NCI-H1436 treated with DMSO at 0.1 percent for 48 hours (cell line): ENCODE data around the gene PHACTR1.
"Not testable (repeated sequence)": the region's sequence is repeated elsewhere in the genome, so short reads cannot be mapped to it uniquely, and the experiment has no call there.

Experiments
- DNase-seq: peaks from one replicate; lab custom pipeline; 2025; lab: John Stamatoyannopoulos, UW

The PHACTR1 gene

GRCh38 chr6:13113981-13114593 lies 397.5 kb downstream of the PHACTR1 start:
- no peak for DNase-seq

GRCh38 chr6:13116155-13116554 lies 399.6 kb downstream of the PHACTR1 start:
- no peak for DNase-seq

- DNase-seq = no peak
These were observed 401.0 kb downstream of the PHACTR1 start for GRCh38 chr6:13117570-13117969.

- no peak for DNase-seq
These were observed 403.0 kb downstream of the PHACTR1 start for GRCh38 chr6:13119549-13119948.

- no peak for DNase-seq
These were observed 404.2 kb downstream of the PHACTR1 start for GRCh38 chr6:13120483-13121482.

- no peak for DNase-seq
These were observed 407.6 kb downstream of the PHACTR1 start for GRCh38 chr6:13124131-13124530.

GRCh38 chr6:13125841-13126240 lies 409.3 kb downstream of the PHACTR1 start:
- no peak for DNase-seq

- DNase-seq = no peak
These were observed 415.5 kb downstream of the PHACTR1 start for GRCh38 chr6:13131935-13132661.

GRCh38 chr6:13133894-13134293 lies 417.3 kb downstream of the PHACTR1 start:
- not testable (repeated sequence) for DNase-seq

- no peak for DNase-seq
These were observed 418.6 kb downstream of the PHACTR1 start for GRCh38 chr6:13135152-13135551.

GRCh38 chr6:13139119-13139518 lies 422.6 kb downstream of the PHACTR1 start:
- DNase-seq = no peak

GRCh38 chr6:13140980-13141379 lies 424.4 kb downstream of the PHACTR1 start:
- DNase-seq = no peak

GRCh38 chr6:13141387-13141786 lies 424.8 kb downstream of the PHACTR1 start:
- DNase-seq = no peak

- DNase-seq = no peak
These were observed 426.0 kb downstream of the PHACTR1 start for GRCh38 chr6:13142611-13143010.

GRCh38 chr6:13146442-13146841 lies 429.9 kb downstream of the PHACTR1 start:
- peak; percentile 24 for DNase-seq

- DNase-seq = no peak
These were observed 430.8 kb downstream of the PHACTR1 start for GRCh38 chr6:13147376-13147775.

- no peak for DNase-seq
These were observed 431.2 kb downstream of the PHACTR1 start for GRCh38 chr6:13147782-13148181.

- DNase-seq = no peak
These were observed 436.2 kb downstream of the PHACTR1 start for GRCh38 chr6:13152764-13153163.

- no peak for DNase-seq
These were observed 439.8 kb downstream of the PHACTR1 start for GRCh38 chr6:13156381-13156780.

- DNase-seq = no peak
These were observed 440.7 kb downstream of the PHACTR1 start for GRCh38 chr6:13157293-13157692.

GRCh38 chr6:13159300-13159699 lies 442.7 kb downstream of the PHACTR1 start:
- no peak for DNase-seq

- DNase-seq = not testable (repeated sequence)
These were observed 443.3 kb downstream of the PHACTR1 start for GRCh38 chr6:13159822-13160221.
